GM12801 (cell line): ENCODE data around the gene CDH26.

Source experiments
- CTCF ChIP-seq: IDR thresholded peaks from one replicate; pipeline ENCODE4 v1.5.1; 2011; ENCODE audit warnings: control low read depth; ENCODE audit not compliant: insufficient read length; ENCODE audit errors: extremely low read depth

The CDH26 gene

GRCh38 chr20:60062431-60063047 is 104.3 kb downstream of the CDH26 start:
- no peak for TF ChIP-seq CTCF

- no peak for TF ChIP-seq CTCF
Measured at GRCh38 chr20:60063048-60063451, 104.8 kb downstream of the CDH26 start.

- no peak for TF ChIP-seq CTCF
Measured at GRCh38 chr20:60063739-60064380, 105.6 kb downstream of the CDH26 start.
